Activated CD8-positive, alpha-beta memory T cell treated with anti-CD3 and anti-CD28 coated beads, Interleukin-2, amount 50 U/mL, for 1 hour (primary cell): ENCODE measurements around the gene IMPA2.
"Not testable (repeated sequence)": the region's sequence is repeated elsewhere in the genome, so short reads cannot be mapped to it uniquely, and the experiment has no call there.

Source experiments
- DNase-seq: peaks from one replicate; pipeline ENCODE4 v3.0.0-alpha.2; 2020; ENCODE audit errors: extremely low read depth

IMPA2 gene

DNA sequence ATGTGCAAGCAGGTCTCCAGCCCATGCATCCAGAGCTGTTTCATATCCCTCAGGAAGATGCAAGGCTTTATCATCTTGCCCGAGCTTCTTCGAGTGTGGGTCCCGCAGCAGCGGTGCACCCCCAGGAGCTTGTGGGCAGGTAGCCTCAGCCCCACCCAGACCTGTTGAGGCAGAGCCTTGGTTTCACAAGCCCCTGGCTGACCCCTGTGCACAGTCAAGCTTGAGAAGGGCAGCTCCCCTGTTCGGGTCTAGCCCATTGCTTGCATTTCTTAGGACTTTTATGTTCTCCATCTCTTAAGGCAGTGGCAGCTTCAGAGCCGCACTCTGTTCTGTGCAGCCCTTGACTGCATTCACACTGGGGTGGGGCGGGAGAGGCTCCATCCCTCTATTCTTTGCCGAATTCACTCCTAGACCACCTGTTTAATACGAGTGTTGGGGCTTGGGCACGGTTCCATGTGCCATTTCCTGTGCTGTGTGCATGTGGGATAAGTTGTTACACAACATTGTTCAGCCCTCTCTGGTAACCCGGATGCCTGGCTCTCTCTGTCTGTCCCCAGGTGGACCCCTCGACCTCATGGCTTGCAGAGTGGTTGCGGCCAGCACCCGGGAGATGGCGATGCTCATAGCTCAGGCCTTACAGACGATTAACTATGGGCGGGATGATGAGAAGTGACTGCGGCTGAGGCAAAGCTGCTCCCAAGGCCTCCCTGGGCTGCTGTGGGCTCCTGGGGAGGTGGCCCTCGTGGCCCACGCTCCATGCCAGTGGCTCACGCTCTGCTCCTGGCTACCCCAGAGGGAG lies 48.7 kb downstream of the IMPA2 start:
- no peak for DNase-seq

DNA sequence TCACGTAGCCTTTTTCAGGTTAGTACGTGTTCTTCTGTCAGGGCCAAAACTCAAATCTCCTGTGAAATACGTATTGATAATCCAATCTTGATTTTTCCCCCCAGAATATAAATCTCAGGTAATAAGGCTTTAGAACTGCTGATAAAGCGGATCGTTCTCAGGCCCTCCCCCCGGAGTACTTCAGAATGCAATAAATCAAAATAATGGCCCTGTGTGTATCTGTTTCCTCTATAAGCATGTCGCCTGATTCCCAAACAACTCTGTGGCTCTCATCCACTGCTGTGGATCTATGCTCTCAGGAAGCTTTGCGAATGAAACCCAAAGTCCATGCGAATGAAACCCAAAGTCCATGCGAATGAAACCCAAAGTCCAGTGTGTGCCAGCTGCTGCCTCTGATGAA lies 49.4 kb downstream of the IMPA2 start:
- no peak for DNase-seq

GRCh38 chr18:12031181-12031580 lies 49.9 kb downstream of the IMPA2 start:
- no peak for DNase-seq

DNA sequence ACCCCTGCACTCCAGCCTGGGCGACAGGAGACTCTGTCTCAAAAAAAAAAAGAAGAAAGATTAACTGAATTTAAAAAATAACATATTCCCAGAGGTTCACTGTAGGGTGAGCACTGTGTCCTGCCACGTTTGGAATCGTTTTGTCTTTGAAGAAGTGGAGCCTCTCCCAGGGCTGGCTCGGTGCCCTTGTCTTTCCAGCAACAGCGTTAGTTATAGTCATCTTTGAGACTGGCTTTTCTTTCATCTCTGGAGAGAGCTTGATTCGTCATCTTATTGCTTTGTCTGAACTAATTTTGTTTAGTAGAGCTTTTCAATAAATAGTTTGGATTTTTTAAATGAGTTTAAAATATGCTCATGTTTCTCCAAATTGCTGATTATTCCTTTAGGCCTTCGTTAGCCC lies 50.5 kb downstream of the IMPA2 start:
- no peak for DNase-seq

GRCh38 chr18:12032786-12033642 lies 51.7 kb downstream of the IMPA2 start:
- no peak for DNase-seq

GRCh38 chr18:12033643-12034025 lies 52.3 kb downstream of the IMPA2 start:
- DNase-seq: no peak

GRCh38 chr18:12034241-12035100 lies 53.2 kb downstream of the IMPA2 start:
- no peak for DNase-seq

GRCh38 chr18:12035481-12035880 lies 54.2 kb downstream of the IMPA2 start:
- DNase-seq: no peak

DNA sequence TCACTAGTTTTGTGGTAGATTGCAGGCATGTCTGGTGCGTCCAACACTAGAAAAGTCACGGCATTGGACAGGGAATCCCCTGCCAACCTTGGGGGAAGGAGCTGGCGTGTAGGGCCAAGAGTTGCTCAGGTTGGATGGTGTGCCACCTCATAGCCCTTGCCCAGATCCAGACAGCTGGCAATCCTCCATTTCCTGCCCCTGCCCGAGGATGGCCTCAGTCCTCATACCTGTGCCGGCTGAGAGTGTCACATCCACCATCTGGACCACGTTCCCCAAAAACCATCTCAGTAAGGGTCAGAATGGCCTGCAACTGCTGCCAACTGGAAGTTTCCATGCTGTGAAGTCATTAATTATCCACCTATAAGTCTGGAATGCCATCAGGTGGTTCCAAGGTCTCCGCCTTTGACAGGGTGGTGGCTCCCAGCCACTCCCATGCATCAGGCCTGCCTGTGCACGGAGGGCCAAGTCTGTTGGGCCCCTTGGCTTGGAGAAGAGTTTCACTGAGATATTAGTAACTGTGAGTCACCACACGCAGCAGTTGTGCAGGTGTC lies 55.0 kb downstream of the IMPA2 start:
- DNase-seq: no peak

DNA sequence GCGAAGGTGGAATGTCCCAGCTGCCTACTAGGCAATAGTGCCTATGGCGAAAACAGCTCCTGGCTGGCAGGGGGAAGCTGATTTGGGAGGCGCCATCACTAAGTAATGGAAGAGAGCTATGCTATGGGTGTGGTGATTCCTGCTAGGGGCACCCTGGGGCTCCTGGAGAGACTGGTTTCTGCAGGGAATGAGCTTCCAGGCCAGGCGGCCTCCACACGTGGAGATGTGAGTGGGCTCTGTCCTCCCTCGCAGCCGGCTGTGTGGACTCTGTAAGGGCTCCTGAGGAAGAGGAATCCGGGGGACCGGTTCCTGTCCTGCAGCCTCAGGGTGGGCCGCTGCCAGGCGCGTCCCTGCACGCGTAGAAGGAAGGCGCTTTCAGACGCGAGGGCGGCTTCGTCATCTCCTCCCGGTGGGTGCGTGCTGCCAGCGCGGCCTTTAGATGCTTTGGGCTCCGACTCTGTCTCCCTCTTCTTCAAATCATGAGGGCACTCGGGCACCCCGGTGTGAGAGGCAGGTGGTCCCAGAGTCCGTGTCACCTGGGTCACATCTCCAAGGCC lies 56.9 kb downstream of the IMPA2 start:
- no peak for DNase-seq

DNA sequence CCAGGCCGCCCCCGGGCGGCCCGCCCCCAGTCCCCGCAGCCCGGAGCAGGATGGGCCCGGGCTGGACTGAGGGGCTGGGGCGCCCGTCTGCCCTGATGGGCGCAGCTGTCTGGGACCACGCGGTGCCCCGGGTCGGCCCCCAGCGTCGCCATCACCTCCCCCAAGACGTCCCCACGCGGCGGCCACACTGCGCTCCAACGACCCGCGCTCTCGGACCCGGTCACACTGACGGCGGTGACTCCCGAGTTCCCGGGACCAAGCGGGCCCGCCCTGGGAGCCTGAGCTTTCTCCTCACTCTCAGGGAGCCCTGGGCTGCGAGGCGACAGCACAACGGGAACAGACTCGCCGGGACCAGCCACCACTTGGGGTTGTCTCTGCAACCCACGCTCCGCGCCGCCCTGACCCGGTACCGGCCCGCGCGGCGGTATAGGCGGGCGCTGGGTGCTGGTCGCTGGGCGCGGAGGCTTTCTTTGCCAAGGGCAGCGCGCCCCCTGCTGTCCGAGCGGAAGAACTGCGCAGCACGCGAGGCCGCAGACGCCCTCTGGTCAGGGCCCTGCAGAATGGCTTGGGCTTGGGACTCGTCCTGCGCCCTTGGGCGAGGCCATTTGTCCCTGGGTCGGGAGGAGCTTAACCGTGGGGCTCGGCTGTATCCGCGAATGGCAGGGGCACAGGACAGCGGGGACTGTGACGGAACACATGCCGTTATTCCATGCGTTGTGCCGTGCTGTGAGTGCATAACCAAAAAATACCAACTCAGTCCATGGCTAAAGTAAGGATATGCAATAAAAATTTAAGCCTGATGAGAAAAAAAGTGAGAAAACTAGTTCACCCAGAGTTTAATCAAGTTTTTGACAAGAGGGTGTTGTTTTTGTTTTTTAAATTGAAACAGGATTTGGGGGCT lies 57.6 kb downstream of the IMPA2 start:
- peak; percentile 17 for DNase-seq

- not testable (repeated sequence) for DNase-seq
Observed at GRCh38 chr18:12039540-12039930, 58.2 kb downstream of the IMPA2 start.

DNA sequence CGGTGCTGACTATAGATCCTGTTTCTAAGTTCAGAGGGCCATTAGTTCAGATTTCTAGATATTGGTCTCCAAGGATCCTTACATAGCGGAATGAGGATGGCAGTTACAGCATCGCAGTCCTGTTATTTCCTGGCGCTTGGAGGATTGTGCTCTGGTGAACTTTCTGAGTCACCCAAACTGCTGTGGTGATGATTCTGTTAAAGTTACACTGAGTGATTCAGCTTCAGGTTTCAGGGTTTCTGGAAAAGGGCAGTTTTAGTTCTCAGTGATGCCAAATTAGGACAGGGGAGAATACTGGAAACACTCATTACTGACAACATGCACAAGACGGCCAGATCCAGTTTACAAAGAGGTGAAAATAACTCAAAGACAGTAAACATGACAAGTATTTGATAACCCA lies 60.3 kb downstream of the IMPA2 start:
- no peak for DNase-seq

GRCh38 chr18:12043811-12044210 lies 62.5 kb downstream of the IMPA2 start:
- no peak for DNase-seq

- DNase-seq: no peak
Observed at GRCh38 chr18:12044591-12044990, 63.3 kb downstream of the IMPA2 start.

GRCh38 chr18:12046046-12046750 lies 64.9 kb downstream of the IMPA2 start:
- no peak for DNase-seq

DNA sequence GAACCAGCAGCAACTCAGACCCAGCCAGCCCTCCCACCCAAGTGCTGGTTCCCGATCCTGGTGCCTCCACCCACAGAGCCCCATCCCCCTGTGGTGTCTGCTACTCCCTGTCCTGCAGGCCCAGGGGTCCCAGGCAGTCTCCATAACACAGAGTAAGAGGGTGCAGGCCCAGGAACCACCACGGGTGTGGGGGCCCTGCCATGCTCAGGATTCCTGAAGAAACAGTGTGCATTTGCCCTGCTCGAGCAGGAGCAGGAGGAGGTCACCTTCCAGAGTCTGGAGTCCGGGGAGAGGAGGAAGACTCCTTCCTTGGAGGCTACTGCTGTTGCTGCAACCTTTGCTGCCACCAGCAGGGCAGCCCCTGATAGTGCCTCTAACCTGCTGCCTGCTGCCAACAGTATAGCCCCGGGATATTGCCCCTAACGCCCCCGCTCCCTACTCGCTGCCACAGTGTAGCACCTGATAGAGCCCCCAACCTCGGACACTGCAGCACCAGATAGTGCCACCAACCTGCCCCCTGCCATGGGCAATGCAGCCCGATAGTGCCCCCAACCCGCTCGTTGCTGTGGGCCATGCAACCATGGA lies 65.5 kb downstream of the IMPA2 start:
- DNase-seq: no peak

DNA sequence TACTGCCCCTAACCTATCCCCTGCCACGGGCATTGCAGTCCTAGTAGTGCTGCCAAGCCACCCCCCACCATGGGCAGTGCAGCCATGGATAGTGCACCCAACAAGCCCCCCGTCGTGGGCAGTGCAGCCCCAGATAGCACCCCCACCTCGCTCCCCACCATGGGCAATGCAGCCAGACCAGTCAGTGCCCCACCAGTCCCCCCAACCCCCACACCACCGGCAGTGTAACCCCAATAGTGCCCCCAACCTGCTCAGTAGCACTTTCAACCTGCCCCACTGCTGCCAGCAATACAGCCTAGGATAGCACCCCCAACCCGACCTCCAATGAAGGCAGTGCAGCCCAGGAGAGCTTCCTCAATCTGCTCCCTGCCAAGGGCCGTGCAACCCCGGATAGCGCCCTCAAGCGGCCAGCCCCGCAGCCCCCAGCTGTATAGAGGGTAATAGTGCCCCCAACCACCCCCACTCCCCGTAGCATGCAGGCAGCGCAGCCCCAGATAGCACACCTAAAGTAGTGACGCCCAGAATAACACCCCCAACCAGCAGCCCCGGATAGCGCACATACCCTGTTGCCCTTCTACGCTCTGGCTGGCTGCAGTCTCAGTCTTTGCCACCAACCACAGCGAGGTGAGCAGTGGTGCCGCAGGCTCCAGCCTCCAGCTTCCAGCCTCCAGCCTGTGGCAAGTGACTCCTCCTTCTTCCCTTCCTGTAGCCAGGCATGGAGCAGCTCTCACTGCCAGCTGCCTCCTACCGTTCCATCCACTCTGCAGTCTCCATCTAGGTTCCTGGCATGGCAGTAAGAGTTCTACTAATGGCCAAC lies 66.9 kb downstream of the IMPA2 start:
- DNase-seq: no peak

GRCh38 chr18:12048827-12049175 lies 67.5 kb downstream of the IMPA2 start:
- DNase-seq: no peak
